D721Med (cell line): ENCODE measurements around the gene SAE1.

Source experiments
- DNase-seq: peaks from one replicate; pipeline ENCODE4 v3.0.0; 2011; ENCODE audit warnings: low spot score; ENCODE audit not compliant: insufficient read length
- FAIRE-seq: peaks from 2 replicates; lab custom pipeline; 2011; peaks lifted over from hg19 to GRCh38; lab: Jason Lieb, UNC
- TF ChIP-seq, protein P1 (sequence below): IDR thresholded peaks from 2 replicates; pipeline ENCODE4 v1.5.1; 2012; ENCODE audit warnings: mild to moderate bottlenecking, control low read depth; ENCODE audit not compliant: insufficient read depth; ENCODE audit errors: missing control alignments

SAE1 gene

DNA sequence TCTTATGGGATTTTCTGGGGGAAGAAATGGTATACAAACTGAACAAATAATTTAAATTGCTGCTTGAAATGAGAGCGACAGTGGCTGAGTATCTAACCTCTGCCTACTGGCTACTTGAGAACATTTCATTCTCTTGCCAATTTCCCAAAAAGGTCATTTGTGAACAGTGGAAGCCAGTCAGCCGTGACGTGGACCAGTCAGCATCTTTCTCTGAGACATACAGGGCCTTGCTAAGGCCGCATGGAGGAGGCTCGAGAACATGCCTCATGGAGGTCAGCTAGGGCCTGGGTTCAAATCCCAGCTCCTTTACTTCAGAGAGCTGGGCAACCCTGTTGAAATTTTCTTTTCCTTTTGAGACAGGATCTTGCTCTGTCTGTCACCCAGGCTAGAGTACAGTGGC is 37.4 kb upstream of the SAE1 start:
- FAIRE-seq (no peak), DNase-seq (no peak)
- TF ChIP-seq, protein P1, sequence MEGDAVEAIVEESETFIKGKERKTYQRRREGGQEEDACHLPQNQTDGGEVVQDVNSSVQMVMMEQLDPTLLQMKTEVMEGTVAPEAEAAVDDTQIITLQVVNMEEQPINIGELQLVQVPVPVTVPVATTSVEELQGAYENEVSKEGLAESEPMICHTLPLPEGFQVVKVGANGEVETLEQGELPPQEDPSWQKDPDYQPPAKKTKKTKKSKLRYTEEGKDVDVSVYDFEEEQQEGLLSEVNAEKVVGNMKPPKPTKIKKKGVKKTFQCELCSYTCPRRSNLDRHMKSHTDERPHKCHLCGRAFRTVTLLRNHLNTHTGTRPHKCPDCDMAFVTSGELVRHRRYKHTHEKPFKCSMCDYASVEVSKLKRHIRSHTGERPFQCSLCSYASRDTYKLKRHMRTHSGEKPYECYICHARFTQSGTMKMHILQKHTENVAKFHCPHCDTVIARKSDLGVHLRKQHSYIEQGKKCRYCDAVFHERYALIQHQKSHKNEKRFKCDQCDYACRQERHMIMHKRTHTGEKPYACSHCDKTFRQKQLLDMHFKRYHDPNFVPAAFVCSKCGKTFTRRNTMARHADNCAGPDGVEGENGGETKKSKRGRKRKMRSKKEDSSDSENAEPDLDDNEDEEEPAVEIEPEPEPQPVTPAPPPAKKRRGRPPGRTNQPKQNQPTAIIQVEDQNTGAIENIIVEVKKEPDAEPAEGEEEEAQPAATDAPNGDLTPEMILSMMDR: no peak

DNA sequence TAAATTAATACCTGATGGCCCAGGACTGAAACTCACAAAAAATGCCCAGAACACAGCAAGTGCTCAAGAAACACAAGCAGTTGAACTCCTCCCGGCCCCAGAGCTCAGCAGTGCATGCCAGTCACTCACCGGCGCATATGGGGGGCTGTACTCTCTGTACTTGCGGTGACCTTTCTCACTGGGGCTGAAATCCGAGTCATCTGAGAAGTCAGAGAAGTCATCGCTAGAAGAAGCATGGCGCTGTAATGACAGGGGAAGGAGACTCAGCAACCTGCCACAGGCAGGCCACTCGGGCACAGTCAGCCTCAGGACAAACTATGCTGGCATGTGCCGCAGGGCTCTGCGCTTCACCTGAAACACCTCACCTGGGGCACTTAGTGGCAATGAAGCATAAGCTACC is 36.8 kb upstream of the SAE1 start:
- TF ChIP-seq, protein P1: no peak
- DNase-seq (no peak), FAIRE-seq (no peak)

DNA sequence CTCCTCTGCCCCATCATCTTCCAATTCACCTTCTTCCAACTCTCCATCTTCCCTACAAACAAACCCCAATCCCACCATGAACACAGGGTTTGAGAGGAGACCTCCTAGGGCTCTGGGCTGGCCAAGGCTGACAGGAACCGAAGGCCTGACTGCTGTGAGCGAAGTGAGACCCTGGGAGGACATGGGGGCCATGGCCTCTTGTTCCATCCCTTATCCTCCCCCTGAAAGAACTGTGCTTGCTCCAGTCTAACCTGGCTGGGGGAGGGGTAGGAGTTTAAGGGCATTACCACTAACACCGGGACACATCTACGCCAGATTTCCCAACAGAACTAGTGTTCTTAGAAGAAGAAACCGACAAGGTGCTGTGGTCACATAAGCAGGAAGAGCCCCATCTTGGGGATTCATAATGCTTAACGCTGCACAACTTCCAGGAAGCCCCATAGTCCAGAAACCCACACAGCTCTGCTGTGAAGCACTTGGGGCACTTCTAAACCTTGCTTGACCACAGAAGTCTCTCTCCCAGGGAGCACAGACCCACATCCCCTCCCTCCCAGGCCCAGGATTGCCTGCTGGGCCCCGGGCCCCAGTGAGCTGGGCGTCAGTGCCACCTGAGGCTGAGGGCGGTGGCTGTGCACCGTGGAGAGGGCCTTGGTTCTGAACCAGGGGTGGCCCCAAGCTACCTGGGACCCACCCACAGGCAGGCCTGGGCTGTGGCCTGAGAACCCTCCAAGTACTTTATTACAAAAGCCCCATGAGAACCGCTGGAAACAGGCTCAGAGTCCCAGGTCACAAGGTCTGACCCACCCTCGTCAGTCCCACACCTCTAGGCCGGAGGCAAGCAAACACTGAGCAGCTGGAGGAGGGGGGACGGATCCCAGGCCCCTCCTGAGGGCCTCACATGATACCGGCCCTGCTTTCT is 35.8 kb upstream of the SAE1 start:
- no peak for DNase-seq
- TF ChIP-seq, protein P1: no peak
- no peak for FAIRE-seq

DNA sequence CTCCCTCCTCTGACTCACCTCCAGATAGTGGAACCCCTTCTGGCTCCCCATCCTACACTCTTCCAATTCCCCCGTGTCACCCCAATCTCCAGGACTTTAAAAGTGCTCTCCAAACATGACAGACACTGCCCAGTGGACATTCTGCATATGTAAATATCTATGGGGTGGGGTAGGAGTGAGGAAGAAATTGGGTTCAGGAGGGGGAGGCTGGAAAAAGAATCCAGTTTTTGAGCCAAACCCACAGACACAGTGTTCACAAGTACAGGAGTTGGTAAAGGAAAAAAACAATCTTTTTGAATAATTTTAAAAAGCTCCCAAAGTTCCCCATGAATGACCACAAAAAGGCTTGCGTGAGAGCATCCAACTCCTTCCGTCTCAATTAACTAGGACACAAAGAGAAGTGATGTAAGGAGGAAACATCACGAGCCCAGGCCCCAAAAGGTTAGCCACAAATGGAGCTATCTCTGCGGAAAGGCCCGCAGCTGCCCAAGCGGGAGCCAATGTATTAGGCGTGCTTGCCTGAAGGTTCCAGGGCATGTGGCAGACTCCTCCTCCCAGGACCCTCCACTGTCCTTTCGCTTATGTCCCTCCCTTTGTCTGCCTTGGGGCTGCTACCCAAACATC is 35.0 kb upstream of the SAE1 start:
- TF ChIP-seq, protein P1: no peak
- DNase-seq: no peak
- no peak for FAIRE-seq

DNA sequence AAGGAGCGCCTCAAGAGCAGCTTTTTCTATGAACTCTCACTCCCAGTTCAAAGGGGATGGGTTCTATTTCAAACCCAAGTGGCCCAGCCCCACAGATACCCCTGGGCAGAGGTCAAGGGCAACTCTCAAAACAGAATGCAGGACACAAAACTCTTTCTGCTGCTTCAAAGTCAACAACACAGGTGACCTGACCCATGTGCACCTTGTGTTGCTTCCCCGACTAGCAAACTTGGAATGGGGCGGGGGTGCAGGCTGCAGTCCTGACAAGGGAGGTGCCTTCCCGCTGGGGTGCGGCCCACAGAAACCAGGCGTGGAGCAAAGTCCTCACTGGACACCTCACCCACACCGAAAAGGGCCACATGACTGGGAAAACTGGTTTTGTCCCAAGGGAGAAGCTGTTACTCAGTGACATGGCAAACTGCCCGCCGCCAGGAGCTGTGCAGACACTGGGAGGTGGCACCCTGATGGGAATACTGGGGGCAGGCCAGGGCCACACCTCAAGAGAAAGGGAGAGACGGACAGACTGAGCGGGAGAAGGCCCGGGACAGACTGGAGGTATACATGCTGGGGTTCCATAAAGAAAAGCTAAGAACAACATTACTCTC is 34.4 kb upstream of the SAE1 start:
- TF ChIP-seq, protein P1: no peak
- FAIRE-seq (no peak), DNase-seq (no peak)

DNA sequence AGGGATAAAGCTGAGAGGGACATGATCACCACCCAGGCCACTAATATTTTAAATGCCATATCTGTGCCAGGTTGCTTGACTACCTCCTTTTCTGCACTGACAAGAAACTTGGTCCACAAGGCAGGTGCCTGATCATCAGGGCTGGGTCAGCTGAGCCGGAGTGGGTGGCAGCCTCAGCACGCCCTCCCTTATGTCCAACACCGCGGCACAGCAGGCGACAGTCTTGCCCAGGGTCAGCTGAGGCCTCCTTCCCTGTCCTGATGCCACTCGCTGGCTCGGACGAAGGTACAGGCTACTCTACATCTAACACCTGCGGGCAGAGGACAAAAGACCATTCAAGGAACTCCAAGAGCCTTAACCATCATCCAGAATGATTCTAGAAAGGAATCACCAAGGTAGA is 33.9 kb upstream of the SAE1 start:
- FAIRE-seq (no peak), DNase-seq (no peak)
- TF ChIP-seq, protein P1: no peak
